Measurements from ENCODE around the gene RAD50. TPM values are rescaled to one million over a fixed set of nuclear protein-coding genes. Genes with fewer than 3 reads are reported as not detected.
"Not testable (repeated sequence)": the region's sequence is repeated elsewhere in the genome, so short reads cannot be mapped to it uniquely, and the experiment has no call there.

RAD50 gene
- total RNA-seq, 1 donor from 2014 or later, result 35.2 TPM

DNA sequence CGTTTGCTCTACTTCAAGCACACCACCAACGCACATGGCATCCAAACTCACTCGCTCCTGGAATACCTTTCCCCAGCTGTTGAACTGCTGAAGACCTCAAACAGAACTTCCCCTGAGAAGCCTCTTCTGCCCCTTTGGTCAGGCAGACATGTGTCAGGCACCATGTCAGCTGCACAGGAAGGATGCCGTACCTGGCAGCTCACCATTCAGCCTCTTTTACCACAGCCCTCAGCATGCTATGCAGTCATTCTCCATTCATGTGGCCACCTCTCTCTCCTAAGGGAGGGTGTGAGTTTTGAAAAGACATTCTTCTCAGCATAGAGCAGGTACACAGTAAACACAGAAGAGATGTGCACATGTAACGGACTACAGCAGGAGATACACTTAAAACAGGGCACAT, 131.2 kb downstream of the RAD50 start:
- Mint-ChIP-seq H3K9me3 (no peaks in the 10 kb centered on the region), H3K4me1 (no peaks in the 10 kb centered on the region), H3K4me3 (no peak overlapping the region), H3K36me3 (ENCODE audit: low read depth) (peaks cover 3% of the 10 kb centered on the region), H3K27me3 (ENCODE audit: low read depth) (no peaks in the 10 kb centered on the region), H3K27ac (ENCODE audit: unreplicated experiment) (no peak overlapping the region)
- DNase-seq (ENCODE audit: low read depth, low spot score), result no peak
- TF ChIP-seq, protein P1, sequence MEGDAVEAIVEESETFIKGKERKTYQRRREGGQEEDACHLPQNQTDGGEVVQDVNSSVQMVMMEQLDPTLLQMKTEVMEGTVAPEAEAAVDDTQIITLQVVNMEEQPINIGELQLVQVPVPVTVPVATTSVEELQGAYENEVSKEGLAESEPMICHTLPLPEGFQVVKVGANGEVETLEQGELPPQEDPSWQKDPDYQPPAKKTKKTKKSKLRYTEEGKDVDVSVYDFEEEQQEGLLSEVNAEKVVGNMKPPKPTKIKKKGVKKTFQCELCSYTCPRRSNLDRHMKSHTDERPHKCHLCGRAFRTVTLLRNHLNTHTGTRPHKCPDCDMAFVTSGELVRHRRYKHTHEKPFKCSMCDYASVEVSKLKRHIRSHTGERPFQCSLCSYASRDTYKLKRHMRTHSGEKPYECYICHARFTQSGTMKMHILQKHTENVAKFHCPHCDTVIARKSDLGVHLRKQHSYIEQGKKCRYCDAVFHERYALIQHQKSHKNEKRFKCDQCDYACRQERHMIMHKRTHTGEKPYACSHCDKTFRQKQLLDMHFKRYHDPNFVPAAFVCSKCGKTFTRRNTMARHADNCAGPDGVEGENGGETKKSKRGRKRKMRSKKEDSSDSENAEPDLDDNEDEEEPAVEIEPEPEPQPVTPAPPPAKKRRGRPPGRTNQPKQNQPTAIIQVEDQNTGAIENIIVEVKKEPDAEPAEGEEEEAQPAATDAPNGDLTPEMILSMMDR (conservative IDR thresholded peaks at IDR 0.05), result no peak

DNA sequence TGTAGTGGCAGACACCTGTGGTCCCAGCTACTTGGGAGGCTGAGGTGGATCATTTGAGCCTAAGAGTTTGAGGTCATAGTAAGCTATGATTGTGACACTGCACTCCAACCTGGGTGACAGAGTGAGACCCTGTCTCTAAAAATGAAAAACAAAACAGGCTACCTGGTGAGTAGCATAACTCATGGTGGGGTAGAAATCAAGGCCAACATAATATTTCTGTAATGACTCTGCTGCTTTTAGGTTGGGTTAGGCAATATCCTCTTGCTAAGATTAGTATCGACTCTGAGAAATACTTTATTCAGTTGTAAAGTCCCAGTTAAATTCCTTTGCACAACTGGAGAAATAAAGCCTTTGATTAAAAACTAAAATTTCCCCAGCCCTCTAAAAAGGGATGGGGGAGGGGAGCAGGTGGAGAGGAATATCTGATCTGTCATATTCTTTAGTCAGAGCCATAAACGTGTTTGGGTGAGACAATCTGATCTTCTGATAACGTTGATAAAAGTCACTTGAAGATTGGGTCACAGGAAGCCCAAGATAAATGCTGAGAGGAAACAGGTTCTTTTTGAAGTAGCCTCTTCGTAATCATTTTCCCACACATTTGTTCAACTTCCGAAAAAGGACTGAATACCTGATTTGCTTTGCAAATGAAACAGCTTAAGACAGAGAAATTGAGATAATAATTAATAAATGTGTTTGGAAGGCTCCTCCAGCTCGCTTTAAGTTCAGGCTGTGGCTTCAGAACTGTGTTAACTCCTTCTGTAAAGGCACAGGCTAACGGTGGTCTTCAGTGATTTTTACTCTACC, 132.0 kb downstream of the RAD50 start:
- Mint-ChIP-seq H3K9me3 (no peaks in the 10 kb centered on the region), H3K27ac (ENCODE audit: unreplicated experiment) (no peak overlapping the region), H3K36me3 (ENCODE audit: low read depth) (peaks cover 3% of the 10 kb centered on the region), H3K4me3 (no peak overlapping the region), H3K4me1 (no peaks in the 10 kb centered on the region), H3K27me3 (ENCODE audit: low read depth) (no peaks in the 10 kb centered on the region)
- DNase-seq (ENCODE audit: low read depth, low spot score), result no peak
- TF ChIP-seq, protein P1 (conservative IDR thresholded peaks at IDR 0.05), result no peak

DNA sequence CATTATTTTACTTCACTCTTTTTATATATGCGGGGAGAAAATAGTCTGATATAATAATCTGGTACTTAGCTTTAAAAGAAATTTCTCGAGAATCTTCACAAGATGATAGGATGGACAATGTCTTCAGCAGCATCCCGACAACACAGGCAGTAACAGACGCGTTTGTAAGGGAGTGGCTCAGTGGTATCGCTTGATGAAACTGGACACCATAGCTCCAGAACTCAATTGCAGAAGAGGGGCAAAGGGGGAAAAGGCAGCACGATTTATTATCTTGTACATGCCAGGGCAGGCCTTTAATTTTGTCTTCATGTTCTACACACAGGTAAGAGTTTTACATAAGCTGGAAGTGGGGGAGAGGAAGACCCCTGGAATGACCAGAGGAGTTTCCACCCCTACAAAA, 132.7 kb downstream of the RAD50 start:
- no peaks in the 10 kb centered on the region for H3K4me1 Mint-ChIP-seq
- H3K27ac Mint-ChIP-seq (ENCODE audit: unreplicated experiment), result no peak overlapping the region
- TF ChIP-seq, protein P1 (conservative IDR thresholded peaks at IDR 0.05), result no peak
- no peaks in the 10 kb centered on the region for H3K27me3 Mint-ChIP-seq (ENCODE audit: low read depth)
- H3K9me3 Mint-ChIP-seq, result no peaks in the 10 kb centered on the region
- DNase-seq (ENCODE audit: low read depth, low spot score), result no peak
- peaks cover 3% of the 10 kb centered on the region for H3K36me3 Mint-ChIP-seq (ENCODE audit: low read depth)
- H3K4me3 Mint-ChIP-seq, result no peak overlapping the region

DNA sequence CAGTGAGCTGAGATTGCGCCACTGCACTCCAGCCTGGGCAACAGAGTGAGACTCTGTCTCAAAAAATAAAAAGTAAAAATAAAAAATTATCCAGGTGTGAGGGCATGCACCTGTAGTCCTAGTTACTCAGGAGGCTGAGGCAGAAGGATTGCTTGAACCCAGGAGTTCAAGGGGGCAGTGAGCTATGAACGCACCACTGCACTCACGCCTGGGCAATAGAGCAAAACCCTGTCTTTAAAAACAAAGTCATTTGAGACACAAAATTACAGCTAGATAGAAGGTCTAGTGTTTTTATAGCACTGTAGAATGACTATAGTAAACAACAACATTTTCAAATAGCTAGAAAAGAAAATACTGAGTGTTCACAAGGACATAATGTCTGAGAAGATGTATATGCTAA, 133.4 kb downstream of the RAD50 start:
- Mint-ChIP-seq H3K27me3 (ENCODE audit: low read depth) (no peaks in the 10 kb centered on the region), H3K9me3 (no peaks in the 10 kb centered on the region), H3K4me1 (no peaks in the 10 kb centered on the region), H3K4me3 (no peak overlapping the region), H3K27ac (ENCODE audit: unreplicated experiment) (no peak overlapping the region), H3K36me3 (ENCODE audit: low read depth) (peaks cover 3% of the 10 kb centered on the region)
- TF ChIP-seq, protein P1 (conservative IDR thresholded peaks at IDR 0.05), result no peak
- DNase-seq (ENCODE audit: low read depth, low spot score), result no peak

DNA sequence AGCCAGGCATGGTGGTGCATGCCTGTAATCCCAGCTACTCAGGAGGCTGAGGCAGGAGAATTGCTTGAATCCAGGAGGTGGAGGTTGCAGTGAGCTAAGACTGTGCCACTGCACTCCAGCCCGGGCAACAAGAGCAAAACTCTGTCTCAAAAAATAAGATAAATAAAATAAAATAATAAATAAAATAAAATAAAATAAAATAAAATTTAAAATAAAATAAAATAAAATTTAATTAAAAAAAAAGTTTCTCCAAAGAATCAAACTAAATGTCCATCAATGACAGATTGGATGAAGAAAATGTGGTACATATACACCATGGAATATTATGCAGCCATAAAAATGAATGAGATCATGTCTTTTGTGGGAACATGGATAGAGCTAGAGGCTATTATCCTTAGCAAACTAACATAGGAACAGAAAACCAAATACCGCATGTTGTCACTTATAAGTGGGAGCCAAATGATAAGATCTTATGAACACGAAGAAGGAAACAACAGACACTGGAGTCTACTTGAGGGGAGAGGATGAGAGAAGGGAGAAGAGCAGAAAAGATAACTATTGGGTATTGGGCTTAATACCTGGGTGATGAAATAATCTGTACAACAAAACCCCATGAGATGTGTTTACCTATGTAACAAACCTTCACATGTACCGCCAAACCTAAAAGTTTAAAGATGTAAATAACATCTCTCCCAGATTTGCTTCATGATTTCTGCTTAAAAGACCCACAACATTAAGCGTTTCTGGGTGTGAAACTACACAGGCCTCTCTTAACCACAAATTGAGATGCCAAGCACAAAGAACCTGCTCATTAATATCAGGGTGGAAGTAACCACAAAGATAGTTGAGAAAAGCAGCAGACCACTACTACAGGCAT, 135.2 kb downstream of the RAD50 start:
- not testable (repeated sequence) for H3K4me3 Mint-ChIP-seq; H3K27me3 Mint-ChIP-seq (ENCODE audit: low read depth); H3K36me3 Mint-ChIP-seq (ENCODE audit: low read depth); H3K27ac Mint-ChIP-seq (ENCODE audit: unreplicated experiment); DNase-seq (ENCODE audit: low read depth, low spot score); H3K4me1 Mint-ChIP-seq; H3K9me3 Mint-ChIP-seq

DNA sequence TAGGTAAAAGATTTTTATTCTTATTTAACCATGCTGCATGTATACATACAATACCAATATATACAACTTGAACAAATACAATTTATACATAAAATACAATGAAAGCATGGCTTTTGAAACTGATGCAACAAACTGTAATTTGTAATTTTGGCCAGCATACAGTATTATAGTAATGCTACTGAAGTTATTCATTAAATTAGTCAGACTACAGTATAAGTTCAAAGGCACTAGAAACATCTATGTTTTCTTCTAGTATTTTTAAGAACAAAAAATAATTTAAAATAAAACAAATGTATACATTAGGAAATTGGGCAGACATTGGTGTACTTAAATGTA, 135.8 kb downstream of the RAD50 start:
- no peak for DNase-seq (ENCODE audit: low read depth, low spot score)
- TF ChIP-seq, protein P1 (conservative IDR thresholded peaks at IDR 0.05), result no peak
- Mint-ChIP-seq H3K4me3 (no peak overlapping the region), H3K36me3 (ENCODE audit: low read depth) (peaks cover 3% of the 10 kb centered on the region), H3K27ac (ENCODE audit: unreplicated experiment) (no peak overlapping the region), H3K9me3 (no peaks in the 10 kb centered on the region), H3K27me3 (ENCODE audit: low read depth) (no peaks in the 10 kb centered on the region), H3K4me1 (no peaks in the 10 kb centered on the region)

All from neural crest cell (in vitro differentiated cells).